Measurements from ENCODE around the gene HNF1A. TPM values are rescaled to one million over a fixed set of nuclear protein-coding genes. Genes with fewer than 3 reads are reported as not detected.
A peak's percentile ranks its signal among the peaks of the same experiment; 100 is the strongest.

HNF1A gene
- total RNA-seq, 3 donors from 2014 or later: 0.29 to 0.33 TPM; not detected in 1

DNA sequence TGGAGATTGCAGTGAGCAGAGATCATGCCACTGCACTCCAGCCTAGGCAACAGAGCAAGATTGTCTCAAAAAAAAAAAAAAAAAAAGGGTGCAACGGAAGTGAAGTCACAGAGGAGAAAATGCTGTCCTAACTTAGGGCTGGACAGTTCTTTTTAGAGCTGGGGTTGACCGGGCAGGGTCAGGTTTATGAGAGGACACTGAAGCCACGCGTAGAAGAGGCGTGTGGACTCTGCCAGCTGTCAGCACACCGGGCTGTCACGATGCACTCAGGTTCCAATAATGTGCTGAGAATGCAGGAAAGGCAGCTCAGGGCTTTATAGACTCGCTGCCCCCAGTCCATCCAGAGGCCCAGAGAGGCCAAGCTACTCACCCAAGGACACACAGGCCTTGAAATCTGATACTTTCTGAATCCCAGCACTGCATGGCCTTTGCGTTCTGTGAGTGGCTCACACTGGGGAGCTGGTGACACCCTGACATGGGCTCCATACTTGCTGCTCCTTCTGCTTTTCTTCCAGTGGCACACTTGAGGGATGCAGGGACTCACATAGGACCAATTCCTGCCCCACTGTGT, 45.3 kb upstream of the HNF1A start:
- no peaks in the 10 kb centered on the region for H3K27me3 ChIP-seq
- no peaks in the 10 kb centered on the region for H3K36me3 ChIP-seq
- H3K9me3 ChIP-seq: no peaks in the 10 kb centered on the region
- no peak overlapping the region for H3K4me3 ChIP-seq
- DNase-seq (ENCODE audit: low spot score in 2 of 2): peak in 1 of 2 donors; percentile 25
- intact Hi-C loops (cut with DNase I; ENCODE audit: low total_unique reads): no loop called here
- H3K4me1 ChIP-seq: no peaks in the 10 kb centered on the region
- TF ChIP-seq POLR2AphosphoS5 (IDR thresholded peaks at IDR 0.05): no peak
- no peak for TF ChIP-seq POLR2A (IDR thresholded peaks at IDR 0.05)
- TF ChIP-seq, protein P1, sequence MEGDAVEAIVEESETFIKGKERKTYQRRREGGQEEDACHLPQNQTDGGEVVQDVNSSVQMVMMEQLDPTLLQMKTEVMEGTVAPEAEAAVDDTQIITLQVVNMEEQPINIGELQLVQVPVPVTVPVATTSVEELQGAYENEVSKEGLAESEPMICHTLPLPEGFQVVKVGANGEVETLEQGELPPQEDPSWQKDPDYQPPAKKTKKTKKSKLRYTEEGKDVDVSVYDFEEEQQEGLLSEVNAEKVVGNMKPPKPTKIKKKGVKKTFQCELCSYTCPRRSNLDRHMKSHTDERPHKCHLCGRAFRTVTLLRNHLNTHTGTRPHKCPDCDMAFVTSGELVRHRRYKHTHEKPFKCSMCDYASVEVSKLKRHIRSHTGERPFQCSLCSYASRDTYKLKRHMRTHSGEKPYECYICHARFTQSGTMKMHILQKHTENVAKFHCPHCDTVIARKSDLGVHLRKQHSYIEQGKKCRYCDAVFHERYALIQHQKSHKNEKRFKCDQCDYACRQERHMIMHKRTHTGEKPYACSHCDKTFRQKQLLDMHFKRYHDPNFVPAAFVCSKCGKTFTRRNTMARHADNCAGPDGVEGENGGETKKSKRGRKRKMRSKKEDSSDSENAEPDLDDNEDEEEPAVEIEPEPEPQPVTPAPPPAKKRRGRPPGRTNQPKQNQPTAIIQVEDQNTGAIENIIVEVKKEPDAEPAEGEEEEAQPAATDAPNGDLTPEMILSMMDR (IDR thresholded peaks at IDR 0.05): no peak
- no peak overlapping the region for H3K27ac ChIP-seq

DNA sequence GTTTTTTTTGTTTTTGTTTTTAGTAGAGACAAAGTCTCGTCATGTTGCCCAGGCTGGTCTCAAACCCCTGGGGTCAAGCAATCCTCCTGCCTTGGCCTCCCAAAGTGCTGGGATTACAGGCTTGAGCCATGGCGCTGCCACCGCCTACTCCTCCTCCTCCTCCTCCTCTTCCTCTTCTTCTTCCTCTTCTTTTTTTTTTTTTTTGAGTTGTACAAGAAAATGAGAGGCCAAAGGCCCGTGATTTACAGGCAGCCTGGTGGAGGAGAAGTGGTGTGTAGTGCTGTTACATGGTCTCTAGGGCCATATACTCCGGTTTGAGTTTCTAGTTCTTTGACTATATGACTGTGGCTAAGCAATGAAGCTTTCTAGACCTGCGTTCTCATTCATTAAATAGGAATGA, 44.6 kb upstream of the HNF1A start:
- Histone ChIP-seq H3K9me3 (no peaks in the 10 kb centered on the region), H3K27me3 (no peaks in the 10 kb centered on the region), H3K4me1 (no peaks in the 10 kb centered on the region), H3K4me3 (no peak overlapping the region), H3K27ac (no peak overlapping the region), H3K36me3 (no peaks in the 10 kb centered on the region)
- no peak for DNase-seq (ENCODE audit: low spot score in 2 of 2)
- intact Hi-C loops (cut with DNase I; ENCODE audit: low total_unique reads): no loop called here
- TF ChIP-seq POLR2AphosphoS5 (IDR thresholded peaks at IDR 0.05): no peak
- TF ChIP-seq, protein P1 (IDR thresholded peaks at IDR 0.05): no peak
- TF ChIP-seq POLR2A (IDR thresholded peaks at IDR 0.05): no peak

DNA sequence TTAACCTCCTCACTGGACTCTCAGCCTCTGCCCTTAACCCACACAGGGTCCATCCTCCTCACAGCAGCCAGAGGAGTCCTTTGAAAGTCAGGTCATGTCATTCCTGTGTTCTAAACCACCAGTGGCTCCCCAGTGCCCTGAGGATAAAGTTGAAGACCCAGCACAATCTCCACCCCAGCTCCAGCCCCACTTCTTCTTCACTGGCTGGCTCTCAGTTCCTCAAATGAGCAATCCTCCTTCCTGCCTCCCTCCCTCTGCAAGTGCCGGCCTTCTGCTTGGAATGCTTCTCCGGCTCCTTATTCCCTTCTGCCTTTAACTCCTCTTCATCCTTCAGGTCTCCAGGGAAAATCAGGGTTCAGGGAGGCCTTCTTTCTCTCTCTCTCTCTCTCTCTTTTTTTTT, 42.1 kb upstream of the HNF1A start:
- no peak for TF ChIP-seq POLR2AphosphoS5 (IDR thresholded peaks at IDR 0.05)
- TF ChIP-seq POLR2A (IDR thresholded peaks at IDR 0.05): no peak
- TF ChIP-seq, protein P1 (IDR thresholded peaks at IDR 0.05): no peak
- no peaks in the 10 kb centered on the region for H3K4me1 ChIP-seq
- no peaks in the 10 kb centered on the region for H3K36me3 ChIP-seq
- H3K9me3 ChIP-seq: no peaks in the 10 kb centered on the region
- H3K27me3 ChIP-seq: no peaks in the 10 kb centered on the region
- intact Hi-C loops (cut with DNase I; ENCODE audit: low total_unique reads): no loop called here
- H3K27ac ChIP-seq: no peak overlapping the region
- no peak overlapping the region for H3K4me3 ChIP-seq
- DNase-seq (ENCODE audit: low spot score in 2 of 2): no peak

DNA sequence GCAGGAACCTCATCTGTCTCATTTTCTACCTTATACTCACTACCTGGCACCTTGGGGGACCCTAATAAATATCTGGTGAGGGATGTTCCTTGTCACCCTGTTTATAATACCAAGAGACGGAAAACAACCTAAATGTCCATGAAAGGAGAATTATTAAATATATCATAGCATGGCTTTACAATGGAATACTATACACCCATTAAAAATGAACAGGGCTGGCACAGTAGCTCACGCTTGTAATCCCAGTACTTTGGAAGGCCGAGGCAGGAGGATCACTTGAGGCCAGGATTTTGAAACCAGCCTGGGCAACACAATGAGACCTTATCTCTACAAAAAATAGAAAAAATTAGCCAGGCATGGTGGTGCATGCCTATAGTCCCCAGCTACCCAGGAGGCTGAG, 39.8 kb upstream of the HNF1A start:
- no peaks in the 10 kb centered on the region for H3K4me1 ChIP-seq
- H3K9me3 ChIP-seq: no peaks in the 10 kb centered on the region

DNA sequence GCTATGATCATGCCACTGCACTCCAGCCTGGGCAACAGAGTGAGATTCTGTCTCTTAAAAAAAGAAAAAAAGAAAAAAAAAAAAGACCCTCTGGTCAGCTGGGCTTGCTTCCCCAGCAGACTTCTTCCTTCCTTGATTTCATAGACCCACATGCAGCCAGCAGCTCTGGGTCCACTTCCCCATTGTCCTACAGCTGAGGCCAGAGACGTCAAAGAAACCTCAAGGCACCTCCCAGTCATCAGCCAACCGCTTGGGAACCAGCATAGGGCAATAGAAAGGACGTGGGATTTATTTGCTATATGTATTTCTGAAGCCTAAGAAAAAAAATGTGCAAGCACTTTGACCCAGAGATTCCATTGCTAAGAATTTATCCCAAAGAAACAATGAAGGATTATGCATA, 38.8 kb upstream of the HNF1A start:
- peak in 1 of 2 donors; percentile 25 for DNase-seq (ENCODE audit: low spot score in 2 of 2)
- Histone ChIP-seq H3K27me3 (no peaks in the 10 kb centered on the region), H3K36me3 (no peaks in the 10 kb centered on the region), H3K4me3 (no peak overlapping the region), H3K27ac (no peak overlapping the region), H3K4me1 (no peaks in the 10 kb centered on the region), H3K9me3 (no peaks in the 10 kb centered on the region)
- intact Hi-C loops (cut with DNase I; ENCODE audit: low total_unique reads): no loop called here
- TF ChIP-seq POLR2A (IDR thresholded peaks at IDR 0.05) (no peak), POLR2AphosphoS5 (IDR thresholded peaks at IDR 0.05) (no peak)
- TF ChIP-seq, protein P1 (IDR thresholded peaks at IDR 0.05): no peak

More for the DNA sequence above, 39.8 kb upstream of the HNF1A start:
- H3K27me3 ChIP-seq: no peaks in the 10 kb centered on the region
- no peaks in the 10 kb centered on the region for H3K36me3 ChIP-seq
- H3K4me3 ChIP-seq: no peak overlapping the region
- intact Hi-C loops (cut with DNase I; ENCODE audit: low total_unique reads): no loop called here
- no peak overlapping the region for H3K27ac ChIP-seq
- TF ChIP-seq POLR2A (IDR thresholded peaks at IDR 0.05): no peak
- TF ChIP-seq, protein P1 (IDR thresholded peaks at IDR 0.05): no peak
- TF ChIP-seq POLR2AphosphoS5 (IDR thresholded peaks at IDR 0.05): no peak
- DNase-seq (ENCODE audit: low spot score in 2 of 2): no peak
